Ovary (tissue), 3 donors: ENCODE results near the gene CYP3A5.

Source experiments
- EP300 ChIP-seq: sonication (generic); formaldehyde crosslinking; IDR thresholded peaks from one replicate; pipeline ENCODE4 v1.6.1; 2017; ENCODE audit warnings: antibody characterized with exemption
- POLR2A ChIP-seq: fragments of 450-650 bp; IDR thresholded peaks from one replicate; pipeline ENCODE4 v1.6.1; 2017; ENCODE audit warnings: antibody characterized with exemption, mild to moderate bottlenecking, moderate library complexity
- TF ChIP-seq, protein P1 (sequence below), 3 donors: fragments of 450-650 bp in 2 of 3; fragments of 200-600 bp in 1 of 3; IDR thresholded peaks; one replicate each; pipeline versions ENCODE4 v1.5.1 to v1.8.0; 2016 to 2022; ENCODE audit warnings: antibody characterized with exemption in 3 of 3, mild to moderate bottlenecking in 1 of 3
- donor health status: DM: no; HTN: no; CAD: no.

DNA sequence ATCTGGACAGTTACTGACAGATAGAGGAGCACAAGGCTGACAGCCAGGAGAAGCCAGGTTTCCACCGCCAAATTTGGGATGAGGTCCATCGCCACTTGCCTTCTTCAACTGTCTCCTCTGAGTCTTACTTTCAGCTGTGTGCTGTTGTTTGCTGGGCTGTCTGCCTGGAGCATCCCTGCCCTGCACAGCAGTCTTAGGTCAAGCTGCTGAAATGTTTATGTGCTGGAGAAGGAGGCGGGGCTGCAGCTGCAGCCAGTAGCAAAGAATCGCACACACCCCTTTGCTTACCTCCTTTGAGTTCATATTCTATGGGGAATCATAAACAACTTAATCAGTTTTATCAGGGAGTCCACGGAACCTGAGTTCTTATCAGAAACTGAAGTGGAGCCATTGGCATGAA, 20.1 kb upstream of the CYP3A5 start:
- TF ChIP-seq POLR2A = no peak
- TF ChIP-seq, protein P1, sequence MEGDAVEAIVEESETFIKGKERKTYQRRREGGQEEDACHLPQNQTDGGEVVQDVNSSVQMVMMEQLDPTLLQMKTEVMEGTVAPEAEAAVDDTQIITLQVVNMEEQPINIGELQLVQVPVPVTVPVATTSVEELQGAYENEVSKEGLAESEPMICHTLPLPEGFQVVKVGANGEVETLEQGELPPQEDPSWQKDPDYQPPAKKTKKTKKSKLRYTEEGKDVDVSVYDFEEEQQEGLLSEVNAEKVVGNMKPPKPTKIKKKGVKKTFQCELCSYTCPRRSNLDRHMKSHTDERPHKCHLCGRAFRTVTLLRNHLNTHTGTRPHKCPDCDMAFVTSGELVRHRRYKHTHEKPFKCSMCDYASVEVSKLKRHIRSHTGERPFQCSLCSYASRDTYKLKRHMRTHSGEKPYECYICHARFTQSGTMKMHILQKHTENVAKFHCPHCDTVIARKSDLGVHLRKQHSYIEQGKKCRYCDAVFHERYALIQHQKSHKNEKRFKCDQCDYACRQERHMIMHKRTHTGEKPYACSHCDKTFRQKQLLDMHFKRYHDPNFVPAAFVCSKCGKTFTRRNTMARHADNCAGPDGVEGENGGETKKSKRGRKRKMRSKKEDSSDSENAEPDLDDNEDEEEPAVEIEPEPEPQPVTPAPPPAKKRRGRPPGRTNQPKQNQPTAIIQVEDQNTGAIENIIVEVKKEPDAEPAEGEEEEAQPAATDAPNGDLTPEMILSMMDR (IDR thresholded peaks at IDR 0.05) = no peak
- TF ChIP-seq EP300 = no peak
